Measurements from ENCODE around the gene ERP27. TPM values are rescaled to one million over a fixed set of nuclear protein-coding genes. Genes with fewer than 3 reads are reported as not detected.

ERP27 gene
- total RNA-seq, 2 donors from 2014 or later = 79.1 to 131 TPM

DNA sequence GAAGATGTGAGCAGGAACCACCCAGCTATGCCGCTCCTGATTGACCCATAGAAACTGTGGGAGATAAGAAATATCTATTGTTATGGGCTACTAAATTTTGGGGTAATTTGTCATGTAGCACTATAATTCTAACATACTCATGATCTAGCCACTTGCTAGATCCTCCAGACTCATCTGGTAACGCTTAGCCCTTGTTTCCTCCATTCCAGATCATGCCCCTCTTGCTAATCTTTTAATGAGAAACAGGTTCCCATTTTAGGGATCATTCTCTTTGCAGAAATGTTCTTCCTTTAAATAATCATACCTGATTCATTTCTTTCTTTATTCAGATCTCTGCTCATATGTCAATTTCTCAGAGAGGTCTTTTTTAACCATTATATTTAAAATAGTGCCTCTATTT is 26.9 kb upstream of the ERP27 start:
- ATAC-seq (no peak), DNase-seq (no peak)
- no peaks in the 10 kb centered on the region for H3K9me3 ChIP-seq
- H3K4me3 ChIP-seq = no peak overlapping the region
- WGBS, 2 donors = 87 to 94% methylated on average over 2 of the region's 2 CpGs
- TF ChIP-seq, protein P1, sequence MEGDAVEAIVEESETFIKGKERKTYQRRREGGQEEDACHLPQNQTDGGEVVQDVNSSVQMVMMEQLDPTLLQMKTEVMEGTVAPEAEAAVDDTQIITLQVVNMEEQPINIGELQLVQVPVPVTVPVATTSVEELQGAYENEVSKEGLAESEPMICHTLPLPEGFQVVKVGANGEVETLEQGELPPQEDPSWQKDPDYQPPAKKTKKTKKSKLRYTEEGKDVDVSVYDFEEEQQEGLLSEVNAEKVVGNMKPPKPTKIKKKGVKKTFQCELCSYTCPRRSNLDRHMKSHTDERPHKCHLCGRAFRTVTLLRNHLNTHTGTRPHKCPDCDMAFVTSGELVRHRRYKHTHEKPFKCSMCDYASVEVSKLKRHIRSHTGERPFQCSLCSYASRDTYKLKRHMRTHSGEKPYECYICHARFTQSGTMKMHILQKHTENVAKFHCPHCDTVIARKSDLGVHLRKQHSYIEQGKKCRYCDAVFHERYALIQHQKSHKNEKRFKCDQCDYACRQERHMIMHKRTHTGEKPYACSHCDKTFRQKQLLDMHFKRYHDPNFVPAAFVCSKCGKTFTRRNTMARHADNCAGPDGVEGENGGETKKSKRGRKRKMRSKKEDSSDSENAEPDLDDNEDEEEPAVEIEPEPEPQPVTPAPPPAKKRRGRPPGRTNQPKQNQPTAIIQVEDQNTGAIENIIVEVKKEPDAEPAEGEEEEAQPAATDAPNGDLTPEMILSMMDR (IDR thresholded peaks at IDR 0.05) = no peak
- TF ChIP-seq POLR2A (IDR thresholded peaks at IDR 0.05) = no peak
- intact Hi-C loops (cut with DNase I) = no loop called here
- no peak overlapping the region for H3K27ac ChIP-seq
- peaks cover 6% of the 10 kb centered on the region for H3K4me1 ChIP-seq
- H3K36me3 ChIP-seq (replicated peaks in 1 of 2; ENCODE audit: insufficient read depth in 1 of 2, low read depth in 2 of 2) = no peaks in the 10 kb centered on the region
- H3K27me3 ChIP-seq = no peaks in the 10 kb centered on the region

- Histone ChIP-seq H3K9me3 (no peaks in the 10 kb centered on the region), H3K4me3 (no peak overlapping the region), H3K27ac (no peak overlapping the region), H3K36me3 (replicated peaks in 1 of 2; ENCODE audit: insufficient read depth in 1 of 2, low read depth in 2 of 2) (no peaks in the 10 kb centered on the region), H3K4me1 (peaks cover 6% of the 10 kb centered on the region), H3K27me3 (no peaks in the 10 kb centered on the region)
- ATAC-seq (no peak), DNase-seq (no peak)
- TF ChIP-seq POLR2A (IDR thresholded peaks at IDR 0.05) = no peak
- TF ChIP-seq, protein P1 (IDR thresholded peaks at IDR 0.05) = no peak
- intact Hi-C loops (cut with DNase I) = no loop called here
- WGBS, 2 donors = 47 to 60% methylated on average over 2 of the region's 2 CpGs
Observed at GRCh38 chr12:14964406-14964805, 26.1 kb upstream of the ERP27 start.

- peaks cover 6% of the 10 kb centered on the region for H3K4me1 ChIP-seq
- no peaks in the 10 kb centered on the region for H3K36me3 ChIP-seq (replicated peaks in 1 of 2; ENCODE audit: insufficient read depth in 1 of 2, low read depth in 2 of 2)
- no peak for TF ChIP-seq POLR2A (IDR thresholded peaks at IDR 0.05)
- TF ChIP-seq, protein P1 (IDR thresholded peaks at IDR 0.05) = no peak
- no peaks in the 10 kb centered on the region for H3K9me3 ChIP-seq
- no peak overlapping the region for H3K27ac ChIP-seq
- intact Hi-C loops (cut with DNase I) = no loop called here
- H3K27me3 ChIP-seq = no peaks in the 10 kb centered on the region
- H3K4me3 ChIP-seq = no peak overlapping the region
- no peak for ATAC-seq
- 89 to 91% methylated on average over 7 of the region's 7 CpGs for WGBS, 2 donors
- no peak for DNase-seq
Observed at GRCh38 chr12:14963520-14963919, 25.2 kb upstream of the ERP27 start.

DNA sequence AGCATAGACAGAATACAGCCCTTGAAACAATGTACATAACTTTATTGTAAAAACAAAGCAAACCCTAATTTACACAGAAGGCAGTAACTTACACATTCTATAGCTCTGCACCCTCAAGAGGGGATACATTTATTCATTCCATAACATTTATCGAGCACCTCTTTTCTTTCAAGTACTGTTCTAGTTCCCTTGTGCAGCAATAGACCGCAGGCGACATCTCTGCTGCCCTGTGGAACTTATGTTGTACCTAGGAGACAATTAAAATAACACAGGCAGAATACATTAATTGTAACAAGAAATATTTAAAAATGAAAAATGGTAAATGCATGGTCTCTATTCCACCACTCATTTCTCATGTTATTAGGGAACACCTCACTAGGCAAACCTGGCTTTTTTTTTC is 24.5 kb upstream of the ERP27 start:
- Histone ChIP-seq H3K4me3 (no peak overlapping the region), H3K4me1 (peaks cover 6% of the 10 kb centered on the region), H3K36me3 (replicated peaks in 1 of 2; ENCODE audit: insufficient read depth in 1 of 2, low read depth in 2 of 2) (no peaks in the 10 kb centered on the region), H3K27me3 (no peaks in the 10 kb centered on the region), H3K27ac (peak overlapping the region in 1 of 4 donors; percentile 72), H3K9me3 (no peaks in the 10 kb centered on the region)
- ATAC-seq (no peak), DNase-seq (no peak)
- WGBS, 2 donors = 89 to 90% methylated on average over 3 of the region's 3 CpGs
- intact Hi-C loops (cut with DNase I) = no loop called here
- TF ChIP-seq, protein P1 (IDR thresholded peaks at IDR 0.05) = no peak
- no peak for TF ChIP-seq POLR2A (IDR thresholded peaks at IDR 0.05)

GRCh38 chr12:14962153-14962539 is 23.8 kb upstream of the ERP27 start:
- H3K27ac ChIP-seq = peak overlapping the region in 2 of 4 donors; percentile 19 to 72
- intact Hi-C loops (cut with DNase I) = no loop called here
- H3K4me1 ChIP-seq = peaks cover 6% of the 10 kb centered on the region
- H3K9me3 ChIP-seq = no peaks in the 10 kb centered on the region
- H3K27me3 ChIP-seq = no peaks in the 10 kb centered on the region
- 60 to 71% methylated on average over 3 of the region's 3 CpGs for WGBS, 2 donors
- H3K36me3 ChIP-seq (replicated peaks in 1 of 2; ENCODE audit: insufficient read depth in 1 of 2, low read depth in 2 of 2) = no peaks in the 10 kb centered on the region
- DNase-seq = no peak
- H3K4me3 ChIP-seq = no peak overlapping the region
- ATAC-seq = no peak
- TF ChIP-seq, protein P1 (IDR thresholded peaks at IDR 0.05) = no peak
- TF ChIP-seq POLR2A (IDR thresholded peaks at IDR 0.05) = no peak

Data from body of pancreas (tissue), 4 donors.